ENCODE results near the gene DCUN1D5.
"Not testable (repeated sequence)": the region's sequence is repeated elsewhere in the genome, so short reads cannot be mapped to it uniquely, and the experiment has no call there.

DCUN1D5 gene

DNA sequence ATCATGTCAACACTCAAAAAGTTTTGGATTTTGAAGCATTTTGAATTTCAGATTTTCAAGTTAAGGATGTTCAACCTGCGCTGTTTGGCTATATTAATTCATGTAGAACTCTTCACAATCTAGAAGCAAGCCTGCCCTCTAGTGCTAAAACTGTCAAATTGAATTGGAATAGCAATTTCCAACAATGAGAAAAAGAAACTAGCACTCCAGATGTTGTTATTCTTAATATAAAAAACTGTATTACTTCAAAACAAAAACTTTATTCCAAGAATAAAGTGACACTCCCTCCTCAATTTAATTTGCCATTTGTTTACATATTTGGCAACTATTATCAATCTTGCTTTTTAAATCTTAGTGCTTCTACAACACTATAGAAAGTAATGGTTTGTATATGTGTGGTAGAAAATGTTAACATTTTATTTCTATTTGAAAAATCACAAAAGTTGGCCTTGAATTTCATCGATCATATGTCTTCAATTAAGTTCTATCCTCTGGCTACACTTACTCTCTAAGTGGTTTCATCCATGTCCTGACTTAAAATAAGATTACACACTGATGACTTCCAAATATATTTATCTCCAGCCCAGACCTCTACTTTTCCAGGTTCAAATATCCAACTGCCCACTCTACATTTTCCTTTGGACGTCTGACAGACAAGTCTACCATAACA is 36.6 kb downstream of the DCUN1D5 start:
- DNase-seq (ENCODE audit: low spot score), result peak; percentile 67

DNA sequence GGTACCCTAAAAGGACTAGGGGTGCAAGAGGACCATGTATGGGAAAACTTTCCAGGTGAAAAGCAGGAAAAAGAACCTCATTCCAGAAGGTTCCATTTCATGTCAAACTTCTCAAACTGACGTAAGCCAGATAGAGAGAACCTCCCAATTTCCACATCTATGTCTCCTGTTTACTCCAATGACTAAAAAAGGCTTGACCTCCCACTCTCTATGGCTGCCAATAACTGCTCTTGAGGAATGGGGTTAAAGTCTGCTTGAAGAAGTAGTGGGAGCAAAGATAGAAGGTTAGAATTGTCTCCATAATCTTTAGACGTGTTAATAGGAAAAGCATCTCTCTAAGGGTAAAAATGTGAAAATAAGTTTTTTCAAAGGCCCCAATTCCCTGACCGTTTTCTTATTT is 38.0 kb downstream of the DCUN1D5 start:
- no peak for DNase-seq (ENCODE audit: low spot score)

DNA sequence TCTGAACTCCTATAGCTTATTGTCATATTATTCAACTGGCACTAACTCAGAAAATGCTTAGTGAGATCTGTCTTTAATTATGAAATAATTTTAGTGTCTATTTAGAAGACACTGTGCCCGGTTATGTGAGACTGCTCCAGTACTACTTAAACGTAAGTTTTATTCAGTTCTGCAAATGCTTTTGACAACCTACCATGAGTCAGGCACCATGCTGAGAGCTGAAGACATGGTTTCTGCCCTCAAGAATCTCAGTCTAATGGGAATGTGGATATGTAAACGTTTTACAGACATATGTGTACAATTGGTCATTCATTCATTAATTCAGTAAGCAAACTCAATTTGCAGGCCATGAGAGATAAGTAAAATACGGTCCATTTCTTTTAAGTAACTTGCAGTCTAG is 40.0 kb downstream of the DCUN1D5 start:
- no peak for DNase-seq (ENCODE audit: low spot score)

- DNase-seq (ENCODE audit: low spot score), result no peak
Measured at GRCh38 chr11:103051151-103051801, 40.7 kb downstream of the DCUN1D5 start.

DNA sequence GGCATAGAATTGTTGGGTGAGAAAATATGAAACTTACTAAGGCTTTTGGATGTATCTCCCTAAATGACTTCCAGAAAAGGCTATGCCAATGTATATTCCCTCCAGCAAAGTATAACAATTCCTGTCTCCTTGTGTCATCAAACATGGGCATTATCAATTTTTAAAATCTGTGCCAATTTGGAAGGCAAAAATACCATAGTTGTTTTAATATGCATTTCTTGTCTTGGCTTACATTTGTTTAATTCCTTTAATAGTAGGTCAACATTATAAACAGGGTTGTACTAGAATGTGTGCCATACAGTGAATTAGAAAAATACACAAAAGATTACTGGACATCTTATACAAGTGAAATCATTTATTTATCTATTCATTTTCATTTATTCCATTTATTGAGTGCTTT is 41.6 kb downstream of the DCUN1D5 start:
- no peak for DNase-seq (ENCODE audit: low spot score)

DNA sequence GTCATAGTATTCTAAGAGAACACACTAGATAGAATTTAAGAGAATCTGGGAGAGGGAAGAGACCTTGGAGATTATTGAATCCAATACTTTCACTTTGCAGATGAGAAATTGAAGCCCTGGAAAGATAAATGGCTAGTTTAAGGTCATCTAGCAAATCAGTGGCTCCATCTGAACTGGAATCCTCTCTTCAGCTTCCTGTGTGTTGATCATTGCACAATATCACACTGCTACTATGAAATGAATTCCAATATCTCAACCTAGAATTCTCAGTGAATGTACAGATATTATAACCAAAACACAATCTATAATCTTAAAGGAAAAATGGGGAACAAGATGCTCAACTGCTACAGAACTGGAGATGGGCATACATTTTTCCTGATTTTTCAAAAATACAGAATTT is 44.1 kb downstream of the DCUN1D5 start:
- DNase-seq (ENCODE audit: low spot score), result no peak

DNA sequence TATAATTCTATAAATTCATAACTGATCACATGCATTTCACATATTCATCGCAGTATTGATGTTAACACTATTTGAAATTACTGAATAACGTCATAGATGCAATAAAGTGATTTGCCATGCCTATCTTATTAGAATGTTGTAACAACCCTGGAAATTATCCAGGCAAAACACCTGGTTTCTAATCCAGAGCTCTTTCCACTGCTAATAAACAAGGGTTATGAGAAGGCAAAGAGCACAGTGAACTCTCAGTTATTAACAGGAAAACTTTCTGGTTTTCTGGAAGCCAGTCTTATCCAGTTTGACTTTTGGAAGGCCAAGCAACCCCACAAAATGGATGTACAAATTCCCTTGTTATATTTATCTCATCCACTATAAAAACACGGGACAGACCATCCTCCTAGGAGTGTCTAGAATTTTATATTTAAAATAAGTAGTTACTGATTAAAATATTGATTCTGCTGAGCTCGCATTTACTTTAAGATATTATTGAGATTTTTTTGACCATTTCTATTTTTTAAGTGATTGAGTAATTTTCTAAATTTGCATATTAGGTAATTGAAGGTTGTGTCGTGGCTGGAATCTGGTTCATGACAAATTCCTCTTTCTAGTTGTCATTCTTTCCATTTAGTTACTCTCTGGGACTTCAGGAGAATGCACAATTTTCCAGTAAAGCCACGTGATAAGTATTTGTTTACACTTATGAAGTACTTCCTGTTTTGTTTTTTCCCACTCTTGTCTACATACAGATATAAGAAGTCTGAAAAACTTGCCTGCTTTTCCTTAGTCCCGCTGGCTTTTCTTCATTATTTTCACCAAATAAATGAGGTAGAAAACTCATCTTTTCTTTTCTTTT is 47.9 kb downstream of the DCUN1D5 start:
- DNase-seq (ENCODE audit: low spot score), result no peak

- DNase-seq (ENCODE audit: low spot score), result no peak
Measured at GRCh38 chr11:103042161-103042560, 49.8 kb downstream of the DCUN1D5 start.

DNA sequence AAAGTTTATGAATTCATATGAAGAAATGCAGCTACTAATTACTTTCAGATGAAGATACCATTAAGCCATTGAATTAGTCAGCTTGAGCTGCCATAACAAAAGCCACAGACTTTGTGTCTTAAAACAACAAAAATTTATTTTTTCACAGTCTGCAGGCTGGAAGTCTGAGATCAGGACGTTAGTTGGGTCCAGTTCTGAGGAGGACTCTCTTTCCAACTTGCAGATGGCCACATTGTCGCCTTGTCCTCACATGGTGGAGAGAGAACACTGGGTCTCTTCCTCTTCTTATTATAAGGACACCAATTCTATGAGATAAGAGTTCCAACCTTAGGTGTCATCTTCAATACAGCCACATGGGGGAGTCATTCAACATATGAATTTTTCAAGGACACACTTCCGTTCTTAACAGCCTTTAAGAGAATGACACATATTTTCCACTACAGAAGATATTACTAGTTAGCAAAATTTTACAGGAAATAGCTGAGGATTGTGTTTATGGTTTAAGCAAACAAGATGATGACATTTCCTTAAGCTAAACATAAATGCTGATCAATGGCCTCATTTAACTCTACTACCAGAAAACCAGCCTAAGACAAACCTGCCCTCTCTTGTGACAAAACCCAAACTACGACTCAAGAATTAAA is 56.0 kb downstream of the DCUN1D5 start:
- DNase-seq (ENCODE audit: low spot score), result peak; percentile 95

DNA sequence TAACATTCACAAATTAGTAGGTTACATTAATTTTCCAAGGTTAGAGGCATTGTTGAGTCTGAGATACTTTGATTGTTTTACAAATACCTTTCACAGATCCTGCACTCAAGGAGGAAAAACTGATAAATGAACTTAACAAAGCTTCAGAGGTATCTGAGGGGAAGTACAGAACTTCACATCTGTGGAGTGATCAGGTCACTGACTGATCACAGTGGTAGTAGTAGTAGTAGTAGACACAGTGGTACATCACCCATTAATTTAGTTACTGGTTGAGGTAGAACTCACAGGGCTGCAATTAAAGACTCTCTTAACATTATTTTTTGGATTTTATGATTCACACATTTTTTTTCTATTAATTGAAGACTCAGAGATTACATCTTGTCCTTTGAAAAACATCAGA is 56.7 kb downstream of the DCUN1D5 start:
- no peak for DNase-seq (ENCODE audit: low spot score)

GRCh38 chr11:103031834-103032233 is 60.1 kb downstream of the DCUN1D5 start:
- no peak for DNase-seq (ENCODE audit: low spot score)

GRCh38 chr11:103029401-103029800 is 62.6 kb downstream of the DCUN1D5 start:
- no peak for DNase-seq (ENCODE audit: low spot score)

GRCh38 chr11:103028304-103029020 is 63.5 kb downstream of the DCUN1D5 start:
- not testable (repeated sequence) for DNase-seq (ENCODE audit: low spot score)

GRCh38 chr11:103024086-103024485 is 67.9 kb downstream of the DCUN1D5 start:
- DNase-seq (ENCODE audit: low spot score), result no peak

- no peak for DNase-seq (ENCODE audit: low spot score)
Measured at GRCh38 chr11:103016031-103016430, 75.9 kb downstream of the DCUN1D5 start.

- DNase-seq (ENCODE audit: low spot score), result no peak
Measured at GRCh38 chr11:103013421-103013820, 78.5 kb downstream of the DCUN1D5 start.
